Hematopoietic multipotent progenitor cell treated with erythropoietin and hydrocortisone succinate and interleukin-3 and kit ligand, for 15 days (in vitro differentiated cells): ENCODE results near the gene LRRC27.

Source experiments
- DNase-seq: peaks from one replicate; pipeline ENCODE4 v3.0.0-alpha.2; 2015; ENCODE audit warnings: low spot score

LRRC27 gene

GRCh38 chr10:132301371-132302330 lies 30.3 kb upstream of the LRRC27 start:
- DNase-seq: no peak

DNA sequence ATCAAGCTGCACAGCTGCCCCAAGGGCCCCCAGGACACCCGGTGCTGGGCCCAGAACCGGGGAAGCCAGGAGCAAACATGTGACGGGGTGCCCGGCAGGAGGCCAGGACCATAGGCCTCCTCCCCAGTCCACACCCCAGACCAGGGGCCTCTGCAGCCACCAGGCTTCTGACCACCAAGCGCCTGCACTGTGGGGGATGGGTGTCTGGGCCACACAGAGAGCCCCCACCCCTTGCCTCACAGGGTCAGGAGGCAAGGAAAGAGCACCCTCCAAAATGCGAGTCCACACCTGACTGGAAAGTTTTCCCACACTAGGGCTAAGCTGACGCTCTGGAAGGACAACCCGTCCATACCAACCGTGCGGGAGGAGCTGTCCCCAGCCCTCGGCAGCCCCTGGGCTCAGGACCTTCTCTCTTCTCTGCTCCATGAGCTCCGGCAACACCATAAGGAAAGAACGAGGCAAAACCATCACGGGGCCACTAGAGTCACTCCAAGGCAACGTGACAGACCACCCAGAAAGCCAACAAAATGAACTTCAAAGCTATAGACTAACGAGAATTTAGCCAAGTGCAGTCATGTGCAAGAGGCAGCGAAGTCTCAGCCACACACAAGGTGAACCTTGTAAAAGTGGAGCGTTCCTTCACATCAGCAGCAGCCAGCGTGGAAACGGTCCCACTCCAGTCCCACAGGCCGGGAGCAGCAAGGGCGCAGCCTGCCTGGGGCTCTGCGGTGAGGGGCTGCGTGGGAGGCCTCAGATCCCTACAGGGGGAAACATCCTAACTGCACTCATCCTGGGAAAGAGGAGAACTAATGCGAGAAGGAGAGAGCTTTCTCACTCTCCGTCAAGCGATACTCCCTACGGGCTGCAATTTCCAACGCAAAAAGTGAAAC lies 29.3 kb upstream of the LRRC27 start:
- no peak for DNase-seq

GRCh38 chr10:132303361-132304115 lies 28.5 kb upstream of the LRRC27 start:
- no peak for DNase-seq

DNA sequence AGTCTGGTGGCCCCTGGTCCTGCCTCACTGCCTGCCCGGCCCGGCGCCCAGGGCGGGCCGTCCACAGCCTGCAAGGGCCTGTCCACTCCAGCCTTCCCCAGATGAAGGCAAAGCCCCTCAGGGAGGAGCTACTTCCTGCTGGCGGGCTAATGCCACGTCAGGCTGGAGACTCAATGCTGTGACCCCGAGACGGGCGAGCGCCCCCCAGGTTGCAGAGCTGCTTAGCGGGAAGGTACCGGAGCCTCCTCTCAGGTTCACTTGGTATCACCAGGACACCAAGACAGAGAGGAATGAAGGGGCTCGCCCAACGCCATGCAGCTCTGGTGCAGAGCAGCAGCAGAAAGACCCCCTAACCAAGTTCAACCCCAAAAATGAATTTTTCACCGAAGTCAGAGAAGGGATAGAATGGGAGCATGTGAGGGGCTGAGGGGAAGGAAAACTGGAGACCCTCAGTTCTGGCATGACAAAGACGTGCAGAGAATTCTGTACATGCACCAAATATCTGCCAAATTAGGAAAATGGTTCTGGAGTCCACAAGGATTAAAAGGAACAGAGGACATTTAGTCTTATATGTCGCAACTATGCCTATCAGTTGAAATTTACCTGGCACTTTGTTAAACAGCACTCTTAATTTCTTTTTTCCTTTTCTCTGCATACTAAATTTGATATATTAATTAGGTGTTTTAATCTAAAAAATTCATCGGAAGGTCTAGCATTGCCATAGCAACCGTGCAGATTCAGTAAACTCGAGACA lies 27.1 kb upstream of the LRRC27 start:
- DNase-seq: no peak

- DNase-seq: no peak
Observed at GRCh38 chr10:132305654-132306342, 26.2 kb upstream of the LRRC27 start.

- DNase-seq: no peak
Observed at GRCh38 chr10:132306343-132306685, 25.7 kb upstream of the LRRC27 start.

GRCh38 chr10:132306864-132307751 lies 24.9 kb upstream of the LRRC27 start:
- no peak for DNase-seq

DNA sequence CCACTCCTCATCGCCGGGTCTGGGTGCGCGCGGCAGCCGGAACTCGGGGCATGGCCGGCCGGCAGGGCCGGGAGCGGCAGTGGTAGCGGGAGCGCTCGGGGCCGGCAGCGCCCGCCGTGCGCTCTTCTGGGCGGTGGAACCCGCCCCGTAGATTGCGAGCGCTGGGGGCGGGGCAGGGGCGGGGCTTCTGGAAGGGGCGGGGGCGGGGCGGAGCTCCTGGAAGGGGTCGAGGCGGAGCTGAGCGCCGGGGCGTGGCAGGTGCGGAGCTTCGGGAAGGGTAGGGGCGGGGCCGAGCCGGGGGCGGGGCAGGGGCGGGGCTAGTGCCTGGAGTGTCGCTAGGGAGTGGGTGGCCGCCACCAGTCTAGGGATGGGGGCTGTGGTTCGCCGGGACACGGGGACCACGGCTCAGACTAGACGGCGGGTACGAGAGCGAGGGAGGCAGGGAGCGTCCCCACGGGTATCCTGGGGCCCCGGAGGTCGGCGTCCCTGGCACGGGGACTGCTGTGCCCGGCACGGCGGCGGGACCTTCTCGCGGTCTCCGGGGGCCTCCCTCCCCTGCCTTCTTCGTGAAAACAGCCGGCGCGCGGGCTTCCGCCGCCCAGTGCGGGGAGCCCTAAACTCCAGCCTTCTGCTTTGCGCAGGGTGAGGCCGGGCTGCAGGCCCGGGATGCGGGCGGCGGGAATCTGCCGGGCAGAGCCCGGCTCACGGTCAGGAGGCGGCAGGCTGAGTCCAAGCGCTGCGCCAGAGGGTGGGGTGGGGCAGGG lies 24.0 kb upstream of the LRRC27 start, which contains the start of gene STK32C:
Gene STK32C, minus strand, starts transcription at position 128 of the 764 bp plus-strand sequence. Its CDS starts 117 bp downstream, at position 11.
- peak; percentile 87 for DNase-seq

DNA sequence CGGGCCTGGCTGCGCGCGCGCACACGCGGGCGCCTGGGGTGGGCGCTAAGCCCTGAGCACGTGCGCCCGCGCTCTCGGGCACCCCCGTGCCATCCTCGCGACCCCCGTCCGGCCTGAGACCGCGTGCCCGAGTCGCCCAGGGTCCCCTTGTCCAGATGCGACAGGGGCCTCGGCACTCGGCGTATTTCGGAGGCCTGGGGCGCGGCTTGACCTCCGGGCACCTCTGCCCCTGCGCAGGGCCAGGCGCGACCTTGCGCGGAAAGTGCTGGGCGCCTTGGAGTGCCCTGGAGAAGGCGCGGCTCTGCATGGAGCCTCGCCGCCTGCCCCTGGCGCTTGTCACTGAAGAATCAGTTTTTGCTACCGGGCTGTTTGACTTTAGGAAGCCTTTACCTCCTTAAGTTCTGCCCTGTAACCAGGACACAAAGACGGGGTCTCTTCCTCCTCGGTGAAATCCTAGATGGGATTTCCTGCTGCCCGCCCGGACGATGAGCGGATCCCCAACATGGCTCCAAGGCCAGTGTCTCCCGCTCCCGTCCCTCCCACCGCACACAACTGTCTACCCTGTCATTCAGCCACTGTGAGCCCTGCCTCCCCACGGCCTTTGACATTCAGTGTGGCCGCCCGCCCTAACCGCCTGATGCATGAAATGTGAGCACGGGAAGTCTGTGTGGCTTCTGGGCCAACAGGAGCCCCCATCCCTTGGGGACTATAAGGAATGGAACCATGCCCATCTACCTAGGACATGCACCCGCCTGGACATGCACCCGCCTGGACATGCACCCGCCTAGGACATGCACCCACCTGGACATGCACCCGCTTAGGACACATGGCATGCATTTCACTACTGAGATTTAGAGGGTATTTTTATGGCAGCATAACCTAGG lies 23.2 kb upstream of the LRRC27 start:
- DNase-seq: no peak

GRCh38 chr10:132309471-132309865 lies 22.5 kb upstream of the LRRC27 start:
- no peak for DNase-seq

DNA sequence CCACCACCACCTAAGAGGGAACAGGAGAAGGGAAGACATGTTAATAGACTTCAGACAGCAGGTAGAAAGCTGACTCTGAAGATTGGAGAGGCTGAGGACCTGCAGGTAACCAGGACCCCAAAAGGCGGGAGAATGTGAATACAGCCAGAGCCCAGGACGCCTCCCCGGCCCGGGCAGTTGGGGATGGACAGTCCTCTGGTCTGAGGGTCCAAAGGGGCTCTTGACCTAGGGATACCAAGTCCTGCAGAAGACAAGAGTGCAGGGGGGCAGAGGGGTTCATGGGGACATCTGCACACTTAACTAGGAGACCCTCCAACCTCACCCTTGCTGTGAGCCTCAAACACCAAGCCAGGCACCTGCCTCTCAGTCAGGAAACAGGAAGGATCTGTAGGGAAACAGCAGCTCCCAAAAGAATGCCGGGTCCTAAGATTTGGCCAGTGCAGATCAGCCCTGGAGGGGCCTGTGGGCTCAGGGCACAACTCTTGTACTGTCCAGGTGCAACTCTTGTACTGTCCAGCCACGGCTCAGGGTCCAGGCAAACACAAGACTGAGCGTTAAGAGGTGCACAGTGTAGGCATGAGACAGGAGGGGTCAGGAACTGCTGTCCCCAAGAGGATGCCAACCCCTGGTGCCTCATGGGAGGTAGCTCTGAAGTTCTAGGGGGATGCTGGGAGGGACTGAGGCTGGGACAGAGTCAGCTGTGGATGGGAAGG lies 22.0 kb upstream of the LRRC27 start:
- no peak for DNase-seq

DNA sequence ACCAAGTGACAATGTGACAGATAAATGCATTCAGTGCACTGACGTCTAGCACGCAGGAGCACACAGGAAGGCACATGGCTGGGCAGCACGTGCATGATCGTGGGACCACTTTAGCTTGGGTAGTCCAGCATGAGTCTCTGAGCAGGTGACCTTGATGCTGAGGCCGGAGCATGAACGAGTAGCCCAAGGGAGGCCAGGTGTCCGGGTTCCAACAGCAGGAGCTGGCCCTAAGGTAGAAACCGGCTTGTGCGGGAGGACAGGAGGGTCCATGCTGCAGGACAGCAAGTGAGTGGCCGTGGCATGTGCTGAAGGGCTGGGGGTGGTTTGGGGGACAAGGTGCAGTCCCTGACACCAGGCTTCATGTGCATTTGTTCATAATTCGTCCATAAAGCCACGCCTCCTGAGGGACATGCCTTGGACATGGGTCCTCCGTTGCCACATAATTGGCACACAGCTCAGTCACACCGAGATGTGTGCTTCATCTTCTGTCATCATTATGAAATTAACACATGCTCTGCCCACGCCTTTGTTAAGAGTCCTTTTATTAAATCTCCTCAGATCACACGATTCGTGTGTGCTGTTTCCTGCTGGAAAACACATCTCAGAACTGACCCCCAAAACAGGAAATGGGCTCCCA lies 21.2 kb upstream of the LRRC27 start:
- DNase-seq: no peak

DNA sequence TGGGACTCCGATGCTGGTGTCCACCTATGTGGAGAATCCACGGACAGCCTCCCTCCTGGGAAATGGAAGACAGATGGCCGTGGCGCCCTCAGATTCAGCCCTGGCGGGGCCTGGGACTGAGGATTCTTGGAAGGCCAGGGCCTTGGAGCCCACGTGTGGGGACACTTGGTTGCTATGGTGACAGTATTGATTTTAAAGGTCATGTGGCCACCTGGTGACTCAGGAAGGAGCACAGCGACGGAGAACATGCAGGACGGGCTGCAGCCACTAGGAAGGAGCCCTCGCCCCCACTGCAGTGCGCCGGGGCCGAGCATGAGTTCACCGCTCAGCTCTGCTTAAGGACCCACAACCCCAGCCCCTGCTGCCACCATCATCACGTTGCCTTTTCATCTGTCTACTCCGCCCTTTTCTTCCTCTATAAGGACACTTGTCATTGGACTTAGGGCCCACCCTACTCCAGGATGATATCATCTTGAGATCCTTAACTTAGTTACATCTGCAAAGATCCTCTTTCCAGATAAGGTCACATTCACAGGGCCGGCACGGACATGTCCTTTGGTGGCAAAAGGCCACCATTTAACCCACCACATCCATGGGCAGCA lies 20.6 kb upstream of the LRRC27 start:
- no peak for DNase-seq

DNA sequence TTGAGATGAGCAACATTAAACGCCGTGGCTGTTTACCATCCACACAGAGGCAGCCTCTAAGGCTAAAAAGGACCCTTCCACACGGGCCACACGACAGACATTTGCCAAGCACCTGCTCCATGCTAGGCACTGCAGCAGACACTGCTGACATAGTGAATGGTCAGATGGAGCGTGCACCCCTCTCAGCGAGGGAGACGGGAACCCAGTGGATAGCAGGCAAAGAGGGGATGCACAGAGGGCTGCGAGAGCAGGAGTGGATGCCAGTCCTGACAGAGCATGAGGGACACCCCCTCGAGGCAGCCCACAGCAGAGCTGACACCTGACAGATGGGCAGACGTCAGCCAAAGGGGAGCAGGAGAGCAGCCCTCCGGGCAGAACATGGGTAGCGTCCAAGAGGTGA lies 18.7 kb upstream of the LRRC27 start:
- DNase-seq: no peak

DNA sequence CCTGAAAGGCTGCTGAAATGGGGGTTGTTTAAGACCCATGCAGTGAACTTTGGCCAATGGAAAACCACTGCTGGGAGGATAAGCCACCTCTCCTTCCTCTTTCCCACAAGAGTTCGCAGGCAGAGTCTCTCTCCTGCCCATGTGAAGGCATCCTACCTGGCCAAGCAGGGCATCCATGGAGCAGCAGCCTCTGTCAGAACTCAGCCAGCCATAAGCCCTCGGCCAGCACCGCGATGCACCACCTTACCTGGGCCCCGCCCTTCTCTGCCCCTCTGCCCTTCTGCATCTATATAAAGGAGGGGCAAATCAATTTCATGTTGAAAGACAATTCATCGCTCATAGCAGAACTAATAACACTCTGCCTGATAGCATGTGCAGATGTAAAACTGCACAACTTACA lies 18.1 kb upstream of the LRRC27 start:
- no peak for DNase-seq

DNA sequence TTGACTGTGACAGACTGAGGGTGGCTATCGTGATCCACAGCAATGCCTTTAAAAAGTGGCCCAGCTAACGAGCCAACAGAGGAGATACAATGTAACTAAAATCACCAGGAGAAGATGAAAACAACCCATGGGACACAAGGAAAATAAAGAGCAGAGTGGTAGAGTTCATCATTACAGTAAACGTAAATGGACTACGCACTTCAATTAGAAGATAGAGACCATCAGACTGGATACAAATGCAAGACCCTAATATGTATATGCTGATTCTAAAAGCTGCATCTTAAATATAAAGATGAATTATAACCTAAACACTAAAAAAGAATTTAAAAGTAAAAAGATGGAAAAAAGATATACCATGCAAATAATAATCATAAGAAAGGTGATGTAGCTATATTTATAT lies 17.7 kb upstream of the LRRC27 start:
- no peak for DNase-seq
